PFSK-1 (cell line): ENCODE results near the gene CNTFR.

Experiments
- FOXP2 ChIP-seq: optimal IDR thresholded peaks from 2 replicates; pipeline ENCODE3; 2011; ENCODE audit warnings: borderline replicate concordance, control low read depth, inconsistent platforms; ENCODE audit not compliant: insufficient read depth; ENCODE audit errors: extremely low read length, extremely low read depth
- POLR2AphosphoS5 ChIP-seq: IDR thresholded peaks from 2 replicates; pipeline ENCODE4 v1.6.1; 2012; ENCODE audit warnings: low read depth, mild to moderate bottlenecking, control low read depth, low read length, moderate library complexity
- REST ChIP-seq, 2 experiments: IDR thresholded peaks; 2 replicates each; pipeline versions ENCODE4 v1.6.1 to v1.8.0; 2011 to 2012; ENCODE audit warnings: low read depth in 2 of 2, low read length in 2 of 2, control low read depth in 1 of 2, inconsistent platforms in 1 of 2, mild to moderate bottlenecking in 1 of 2, moderate library complexity in 1 of 2; ENCODE audit not compliant: insufficient read depth in 1 of 2
- SIN3A ChIP-seq: IDR thresholded peaks from 2 replicates; pipeline ENCODE4 v1.6.1; 2012; ENCODE audit warnings: mild to moderate bottlenecking, low read length, moderate library complexity, borderline replicate concordance; ENCODE audit not compliant: insufficient read depth
- TAF1 ChIP-seq: IDR thresholded peaks from 2 replicates; pipeline ENCODE4 v1.6.1; 2012; ENCODE audit warnings: low read length, control low read depth, borderline replicate concordance; ENCODE audit not compliant: insufficient read depth

CNTFR gene

GRCh38 chr9:34635556-34635955, 46.0 kb upstream of the CNTFR start:
- TF ChIP-seq REST (IDR thresholded peaks at IDR 0.05; ENCODE audit: insufficient read depth in 1 of 2, low read depth in 2 of 2, low read length in 2 of 2) (no peak), SIN3A (no peak), POLR2AphosphoS5 (no peak), FOXP2 (no peak), TAF1 (no peak)

- TF ChIP-seq FOXP2 (no peak), POLR2AphosphoS5 (no peak), TAF1 (no peak), SIN3A (no peak), REST (IDR thresholded peaks at IDR 0.05; ENCODE audit: insufficient read depth in 1 of 2, low read depth in 2 of 2, low read length in 2 of 2) (no peak)
These were observed 45.2 kb upstream of the CNTFR start for GRCh38 chr9:34634551-34635248.

DNA sequence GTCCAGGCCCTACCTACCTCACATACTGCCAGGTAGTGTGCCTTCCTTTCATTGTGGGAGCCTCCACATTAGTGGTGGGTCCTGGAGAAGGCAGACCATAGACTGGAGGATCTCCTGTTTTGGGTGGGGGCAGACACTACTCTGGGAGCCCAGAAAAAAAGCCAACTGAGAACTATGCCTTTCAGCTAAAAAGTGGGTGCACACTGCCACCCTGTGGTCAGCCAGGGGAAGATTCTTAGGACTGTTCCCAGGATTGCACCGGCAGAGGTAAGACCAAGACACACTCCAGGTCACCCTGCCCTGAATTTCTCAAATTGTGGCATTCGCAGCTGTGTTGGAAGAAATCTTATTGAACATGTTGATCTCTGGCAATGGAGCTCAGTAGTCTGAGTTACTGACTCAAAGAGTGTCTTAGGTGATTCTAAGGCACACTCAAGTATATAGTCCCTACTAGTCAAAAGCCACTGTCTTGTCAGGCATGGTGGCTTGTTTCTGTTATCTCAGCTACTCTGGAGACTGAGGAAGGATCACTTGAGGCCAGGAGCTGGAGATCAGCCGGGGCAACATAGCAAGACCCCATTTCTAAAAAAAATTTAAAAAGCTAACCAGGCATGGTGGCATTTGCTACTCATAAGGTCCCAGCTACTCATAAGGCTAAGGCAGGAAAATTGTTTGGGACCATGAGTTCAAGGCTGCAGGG, 44.5 kb upstream of the CNTFR start:
- TF ChIP-seq POLR2AphosphoS5 (no peak), FOXP2 (no peak), TAF1 (no peak), REST (IDR thresholded peaks at IDR 0.05; ENCODE audit: insufficient read depth in 1 of 2, low read depth in 2 of 2, low read length in 2 of 2) (no peak), SIN3A (no peak)

DNA sequence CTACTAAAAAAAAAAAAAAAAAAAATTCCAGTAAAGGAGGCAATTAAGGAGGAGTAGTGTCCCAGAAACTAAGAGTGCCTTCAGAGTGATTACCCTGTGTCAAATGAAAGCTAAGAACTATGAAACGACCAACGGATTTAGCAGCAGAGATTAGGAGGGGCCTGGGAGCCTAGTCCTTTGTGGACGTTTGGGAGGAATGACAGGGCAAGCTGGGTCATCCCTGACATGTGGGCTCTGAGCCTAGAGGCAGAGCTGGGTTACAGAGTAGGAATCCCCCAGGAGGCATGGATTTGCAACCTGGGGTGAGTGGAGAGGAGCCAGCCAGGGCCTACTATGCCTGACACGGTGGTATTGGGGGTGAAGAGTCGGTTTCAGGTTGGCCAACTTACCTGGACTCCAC, 43.6 kb upstream of the CNTFR start:
- TF ChIP-seq FOXP2 = no peak
- TF ChIP-seq SIN3A = no peak
- TF ChIP-seq REST (IDR thresholded peaks at IDR 0.05; ENCODE audit: insufficient read depth in 1 of 2, low read depth in 2 of 2, low read length in 2 of 2) = no peak
- TF ChIP-seq POLR2AphosphoS5 = no peak
